PFSK-1 (cell line): Measurements from ENCODE around the gene TMEM167B.
A peak's percentile ranks its signal among the peaks of the same experiment; 100 is the strongest.

Source experiments
- FOXP2 ChIP-seq: optimal IDR thresholded peaks from 2 replicates; pipeline ENCODE3; 2011; ENCODE audit warnings: borderline replicate concordance, control low read depth, inconsistent platforms; ENCODE audit not compliant: insufficient read depth; ENCODE audit errors: extremely low read length, extremely low read depth
- POLR2AphosphoS5 ChIP-seq: IDR thresholded peaks from 2 replicates; pipeline ENCODE4 v1.6.1; 2012; ENCODE audit warnings: low read depth, mild to moderate bottlenecking, control low read depth, low read length, moderate library complexity
- SIN3A ChIP-seq: IDR thresholded peaks from 2 replicates; pipeline ENCODE4 v1.6.1; 2012; ENCODE audit warnings: mild to moderate bottlenecking, low read length, moderate library complexity, borderline replicate concordance; ENCODE audit not compliant: insufficient read depth
- TAF1 ChIP-seq: IDR thresholded peaks from 2 replicates; pipeline ENCODE4 v1.6.1; 2012; ENCODE audit warnings: low read length, control low read depth, borderline replicate concordance; ENCODE audit not compliant: insufficient read depth
- TF ChIP-seq, protein P1 (sequence below), 2 experiments: IDR thresholded peaks; 2 replicates each; pipeline versions ENCODE4 v1.6.1 to v1.8.0; 2011 to 2012; ENCODE audit warnings: low read depth in 2 of 2, low read length in 2 of 2, control low read depth in 1 of 2, inconsistent platforms in 1 of 2, mild to moderate bottlenecking in 1 of 2, moderate library complexity in 1 of 2; ENCODE audit not compliant: insufficient read depth in 1 of 2

The TMEM167B gene

DNA sequence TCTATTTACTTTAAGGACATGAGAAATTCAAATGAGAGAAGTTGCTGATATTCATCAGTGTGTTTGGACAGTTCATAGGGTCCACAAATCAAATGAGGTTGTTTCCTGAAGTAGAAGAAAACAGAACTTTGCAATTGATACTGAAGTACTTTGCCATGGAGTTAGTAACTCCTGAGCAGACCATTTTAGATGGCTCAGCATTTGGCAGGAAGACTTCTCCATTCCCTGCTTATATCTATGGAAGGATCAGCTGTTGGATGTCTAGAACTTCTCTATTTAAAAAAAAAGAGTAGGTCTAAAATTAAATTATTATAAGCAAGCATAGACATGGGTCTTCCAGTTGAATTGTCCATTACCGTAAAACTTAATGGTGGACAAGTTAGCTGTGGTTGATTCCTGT, 5.1 kb downstream of the TMEM167B start:
- TF ChIP-seq SIN3A: no peak
- TF ChIP-seq POLR2AphosphoS5: no peak
- TF ChIP-seq, protein P1, sequence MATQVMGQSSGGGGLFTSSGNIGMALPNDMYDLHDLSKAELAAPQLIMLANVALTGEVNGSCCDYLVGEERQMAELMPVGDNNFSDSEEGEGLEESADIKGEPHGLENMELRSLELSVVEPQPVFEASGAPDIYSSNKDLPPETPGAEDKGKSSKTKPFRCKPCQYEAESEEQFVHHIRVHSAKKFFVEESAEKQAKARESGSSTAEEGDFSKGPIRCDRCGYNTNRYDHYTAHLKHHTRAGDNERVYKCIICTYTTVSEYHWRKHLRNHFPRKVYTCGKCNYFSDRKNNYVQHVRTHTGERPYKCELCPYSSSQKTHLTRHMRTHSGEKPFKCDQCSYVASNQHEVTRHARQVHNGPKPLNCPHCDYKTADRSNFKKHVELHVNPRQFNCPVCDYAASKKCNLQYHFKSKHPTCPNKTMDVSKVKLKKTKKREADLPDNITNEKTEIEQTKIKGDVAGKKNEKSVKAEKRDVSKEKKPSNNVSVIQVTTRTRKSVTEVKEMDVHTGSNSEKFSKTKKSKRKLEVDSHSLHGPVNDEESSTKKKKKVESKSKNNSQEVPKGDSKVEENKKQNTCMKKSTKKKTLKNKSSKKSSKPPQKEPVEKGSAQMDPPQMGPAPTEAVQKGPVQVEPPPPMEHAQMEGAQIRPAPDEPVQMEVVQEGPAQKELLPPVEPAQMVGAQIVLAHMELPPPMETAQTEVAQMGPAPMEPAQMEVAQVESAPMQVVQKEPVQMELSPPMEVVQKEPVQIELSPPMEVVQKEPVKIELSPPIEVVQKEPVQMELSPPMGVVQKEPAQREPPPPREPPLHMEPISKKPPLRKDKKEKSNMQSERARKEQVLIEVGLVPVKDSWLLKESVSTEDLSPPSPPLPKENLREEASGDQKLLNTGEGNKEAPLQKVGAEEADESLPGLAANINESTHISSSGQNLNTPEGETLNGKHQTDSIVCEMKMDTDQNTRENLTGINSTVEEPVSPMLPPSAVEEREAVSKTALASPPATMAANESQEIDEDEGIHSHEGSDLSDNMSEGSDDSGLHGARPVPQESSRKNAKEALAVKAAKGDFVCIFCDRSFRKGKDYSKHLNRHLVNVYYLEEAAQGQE (IDR thresholded peaks at IDR 0.05; ENCODE audit: insufficient read depth in 1 of 2, low read depth in 2 of 2, low read length in 2 of 2): no peak
- no peak for TF ChIP-seq TAF1
- TF ChIP-seq FOXP2: no peak

DNA sequence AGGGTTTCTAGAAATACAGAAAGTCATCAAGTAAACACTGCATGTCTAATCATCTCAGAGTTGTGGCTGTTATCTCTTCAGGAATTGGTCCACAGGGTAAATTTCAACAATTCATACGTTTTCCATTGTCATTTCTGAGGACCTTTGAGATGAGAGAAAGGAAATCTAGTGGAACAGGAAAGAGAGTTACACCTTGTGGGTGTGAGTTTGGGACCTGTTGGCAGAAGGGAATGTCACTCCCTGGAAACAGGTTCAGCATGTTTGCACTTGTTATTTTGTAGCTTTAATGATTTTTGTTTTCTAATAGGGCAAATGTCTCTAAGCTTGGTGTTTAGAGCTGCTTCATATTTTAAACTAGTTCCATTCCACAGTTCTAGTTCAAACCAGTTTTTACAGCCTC, 5.6 kb downstream of the TMEM167B start:
- TF ChIP-seq FOXP2: no peak
- no peak for TF ChIP-seq SIN3A
- no peak for TF ChIP-seq TAF1
- TF ChIP-seq, protein P1 (IDR thresholded peaks at IDR 0.05; ENCODE audit: insufficient read depth in 1 of 2, low read depth in 2 of 2, low read length in 2 of 2): no peak
- TF ChIP-seq POLR2AphosphoS5: no peak

DNA sequence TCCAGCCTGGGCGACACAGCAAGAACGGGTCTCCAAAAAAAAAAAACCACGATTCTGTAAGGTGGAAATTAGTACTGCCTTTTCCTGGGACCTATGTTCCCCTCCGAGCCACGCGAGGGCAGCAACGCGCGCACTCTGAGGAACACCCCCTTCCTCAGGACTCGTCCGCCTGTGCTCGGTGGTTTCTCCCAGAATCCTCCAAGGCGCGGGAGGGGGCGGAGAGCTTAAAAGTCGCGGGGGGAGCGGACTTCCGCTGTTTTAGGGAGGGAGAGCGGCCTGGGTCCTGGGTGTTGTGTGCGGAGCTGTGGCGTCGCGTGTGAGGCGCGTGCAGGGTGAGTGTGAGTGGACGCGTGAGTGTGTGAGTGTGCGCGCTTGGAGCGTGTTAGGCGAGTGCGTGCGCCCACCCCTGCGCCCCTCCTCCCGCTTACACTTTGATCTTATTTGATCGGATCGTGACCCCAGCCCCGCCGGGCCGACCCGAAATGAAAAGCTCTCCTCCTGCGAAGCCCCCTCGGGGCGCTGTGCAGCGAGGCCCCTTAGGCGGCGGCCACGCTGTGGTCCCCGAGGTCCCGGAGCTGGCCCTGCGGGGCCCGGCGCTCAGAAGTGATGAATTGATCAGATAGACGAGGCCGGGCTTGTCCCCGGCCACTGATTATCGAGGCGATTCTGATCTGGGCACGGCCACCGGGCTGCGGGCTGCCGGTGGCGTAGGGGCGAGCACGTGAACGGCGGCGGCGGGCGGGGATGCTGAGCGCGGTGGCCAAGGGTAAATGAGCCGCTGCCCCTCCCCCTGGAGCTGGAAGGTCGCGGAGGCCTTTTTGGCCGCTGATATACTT, 9.6 kb downstream of the TMEM167B start:
- peak; percentile 99 for TF ChIP-seq TAF1
- TF ChIP-seq POLR2AphosphoS5: peak; percentile 100
- TF ChIP-seq SIN3A: peak; percentile 72; the same call in 1 of the 2 replicates
- TF ChIP-seq, protein P1 (IDR thresholded peaks at IDR 0.05; ENCODE audit: insufficient read depth in 1 of 2, low read depth in 2 of 2, low read length in 2 of 2): peak; percentile 67 to 72; a peak in 3 of 4 replicates
- peak; percentile 89 for TF ChIP-seq FOXP2

DNA sequence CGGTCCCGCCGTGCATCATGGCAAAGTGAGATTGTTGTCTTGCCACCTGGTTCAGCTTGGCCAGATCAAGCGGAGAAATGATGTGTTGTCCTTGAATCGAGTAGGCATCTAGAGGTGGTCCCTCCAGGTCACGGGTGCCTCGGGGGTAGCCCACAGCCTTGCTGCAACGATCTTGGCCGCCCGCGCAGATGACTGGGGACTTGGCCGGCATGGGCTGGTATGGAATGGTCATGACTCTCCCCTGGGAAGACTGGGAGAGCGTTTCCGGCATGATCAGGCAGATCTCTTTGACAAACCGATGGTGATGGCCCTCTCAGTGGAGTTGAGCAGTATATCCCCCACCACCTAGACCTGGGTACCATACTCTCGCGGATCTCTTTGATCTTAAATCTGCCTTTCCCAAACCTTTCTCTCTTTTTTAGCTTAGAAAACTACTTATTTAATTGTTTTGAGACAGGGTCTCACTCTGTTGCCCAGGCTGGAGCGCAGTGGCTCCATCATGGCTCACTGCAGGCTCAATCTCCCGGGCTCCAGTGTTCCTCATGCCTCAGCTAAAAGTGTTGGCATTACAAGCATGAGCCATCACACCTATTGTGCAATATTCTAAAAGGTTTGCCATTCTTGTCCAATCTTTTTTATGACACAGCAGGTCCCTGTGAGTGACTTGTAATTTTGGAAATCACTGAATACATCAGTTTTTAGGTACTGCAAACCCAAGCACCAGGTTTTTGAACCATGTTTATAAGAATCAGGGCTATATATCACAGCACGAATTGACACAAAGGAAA, 14.0 kb downstream of the TMEM167B start:
- TF ChIP-seq, protein P1 (IDR thresholded peaks at IDR 0.05; ENCODE audit: insufficient read depth in 1 of 2, low read depth in 2 of 2, low read length in 2 of 2): no peak
- no peak; the same call in 1 of the 2 replicates for TF ChIP-seq POLR2AphosphoS5
- TF ChIP-seq TAF1: no peak
- no peak for TF ChIP-seq SIN3A
- no peak for TF ChIP-seq FOXP2
